NCI-H1048 (cell line): ENCODE results near the gene FGF8.

Experiments used
- DNase-seq: peaks from one replicate; lab custom pipeline; 2025; lab: John Stamatoyannopoulos, UW

Gene FGF8

GRCh38 chr10:101781984-101782810 is 6.3 kb upstream of the FGF8 start:
- DNase-seq = no peak

GRCh38 chr10:101781655-101781983 is 5.7 kb upstream of the FGF8 start:
- no peak for DNase-seq

GRCh38 chr10:101780818-101781654 is 5.1 kb upstream of the FGF8 start:
- DNase-seq = peak; percentile 42

GRCh38 chr10:101780187-101780817 is 4.4 kb upstream of the FGF8 start:
- DNase-seq = no peak

- DNase-seq = no peak
These were observed 3.8 kb upstream of the FGF8 start for GRCh38 chr10:101779544-101780186.

- DNase-seq = no peak
These were observed 3.0 kb upstream of the FGF8 start for GRCh38 chr10:101778781-101779543.

- no peak for DNase-seq
These were observed 2.4 kb upstream of the FGF8 start for GRCh38 chr10:101778151-101778780.

- no peak for DNase-seq
These were observed 1.8 kb upstream of the FGF8 start for GRCh38 chr10:101777619-101778145.

GRCh38 chr10:101776161-101776817 is 375 bp upstream of the FGF8 start:
- no peak for DNase-seq

GRCh38 chr10:101774589-101775272 is 1.2 kb downstream of the FGF8 start:
- DNase-seq = no peak

- DNase-seq = no peak
These were observed 1.9 kb downstream of the FGF8 start for GRCh38 chr10:101773923-101774588.

- DNase-seq = no peak
These were observed 2.8 kb downstream of the FGF8 start for GRCh38 chr10:101772895-101773761.

GRCh38 chr10:101772017-101772894 is 3.7 kb downstream of the FGF8 start:
- no peak for DNase-seq

GRCh38 chr10:101771380-101771779 is 4.5 kb downstream of the FGF8 start:
- no peak for DNase-seq

GRCh38 chr10:101770331-101771215 is 5.3 kb downstream of the FGF8 start:
- DNase-seq = no peak

- no peak for DNase-seq
These were observed 6.3 kb downstream of the FGF8 start for GRCh38 chr10:101769541-101770180.
